GM21576 (cell line): ENCODE data around the gene GPR84.

ENCODE experiments used
- ATAC-seq: cut with Tn5 transposase; IDR thresholded peaks from one replicate; pipeline ENCODE4 v1.9.1; 2021; ENCODE audit warnings: mild to moderate bottlenecking, moderate library complexity; ENCODE audit not compliant: unreplicated experiment

GPR84 gene

DNA sequence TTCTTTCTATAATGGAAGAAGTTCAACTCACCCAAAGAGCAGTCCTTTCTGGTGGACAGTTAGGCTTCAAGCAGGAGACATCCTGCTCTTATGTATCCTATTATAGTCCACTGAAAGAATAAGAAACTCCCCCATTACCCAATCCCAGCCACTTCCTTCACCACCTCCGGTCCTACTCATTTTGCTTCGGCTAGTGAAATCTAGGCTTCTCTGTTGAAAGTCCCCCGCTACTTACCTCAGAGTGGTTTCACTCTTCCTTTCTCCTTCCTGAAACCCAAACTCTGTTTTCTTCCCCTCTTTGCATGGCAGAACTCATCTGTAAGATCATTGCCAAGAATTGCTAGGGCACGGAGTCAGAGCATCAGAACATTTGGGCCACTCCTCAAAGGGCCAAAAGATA is at the start of gene GPR84:
TSS of gene GPR84 (minus strand) at position 74 of the 400 bp plus-strand sequence. CDS start 635 bp downstream, outside the sequence.
- peak; percentile 31 for ATAC-seq

DNA sequence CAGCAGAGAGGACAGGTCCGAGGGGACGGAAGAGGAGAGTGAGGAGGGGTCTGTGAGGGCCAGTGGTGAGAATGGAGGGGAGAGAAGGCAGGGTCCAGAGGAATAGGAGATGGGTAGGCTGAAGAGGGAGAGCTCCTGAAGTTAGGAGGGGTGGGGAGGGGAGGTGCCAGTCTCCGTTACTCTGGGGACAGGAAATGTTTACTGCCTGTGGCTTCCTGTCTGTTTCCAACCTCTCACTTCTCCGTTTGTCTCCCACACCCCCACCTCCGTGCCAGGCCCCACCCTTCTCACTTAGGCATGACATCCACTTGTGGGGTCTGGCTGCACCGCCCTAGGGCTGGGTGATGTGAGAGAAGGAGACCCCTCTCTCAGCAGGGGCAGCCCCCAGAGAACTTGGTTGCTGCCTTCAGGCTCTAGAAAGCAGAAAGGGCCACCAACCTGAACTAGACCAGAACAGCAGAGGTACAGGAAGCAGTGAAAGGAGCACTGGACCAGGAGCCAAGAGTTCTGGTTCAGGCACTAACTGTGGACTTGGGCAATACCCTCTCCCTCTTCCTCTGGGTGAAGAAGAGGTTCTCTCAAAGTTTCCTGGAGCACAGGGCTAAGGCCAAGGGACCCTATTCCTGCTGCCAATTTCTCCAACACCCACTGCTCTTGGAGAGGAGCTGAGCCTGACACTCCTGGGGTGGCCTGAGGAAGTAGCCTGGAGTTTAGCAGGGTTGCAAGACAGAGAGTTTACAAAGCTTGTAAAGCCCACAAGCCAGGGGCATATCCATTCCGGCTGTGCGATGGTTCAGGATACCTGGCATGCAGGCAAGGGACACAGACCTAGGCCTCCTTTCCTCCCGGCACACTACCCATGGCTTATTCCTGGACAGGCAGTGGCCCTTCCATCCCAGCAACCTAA is 49.3 kb upstream of the GPR84 start:
- ATAC-seq: peak; percentile 66

DNA sequence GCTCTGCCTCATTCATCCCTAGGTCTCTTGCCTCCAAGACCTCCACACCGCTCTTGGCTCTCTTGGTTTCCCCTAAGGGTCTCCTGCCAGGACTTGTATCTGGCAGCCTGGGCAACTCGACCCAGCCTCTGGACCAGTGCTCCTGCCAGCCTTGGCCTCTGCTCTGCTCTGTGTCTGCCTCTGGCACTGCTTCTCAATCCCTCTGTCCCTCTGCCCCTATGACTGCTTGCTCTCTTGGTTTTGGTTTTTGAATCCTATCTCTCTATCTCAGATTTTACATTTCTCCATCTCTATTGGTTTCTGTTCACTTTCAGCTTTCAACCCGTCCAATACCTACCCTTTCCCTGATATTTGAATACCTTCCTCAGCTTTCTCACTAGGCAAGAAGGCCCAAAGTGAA is 48.5 kb upstream of the GPR84 start:
- no peak for ATAC-seq

DNA sequence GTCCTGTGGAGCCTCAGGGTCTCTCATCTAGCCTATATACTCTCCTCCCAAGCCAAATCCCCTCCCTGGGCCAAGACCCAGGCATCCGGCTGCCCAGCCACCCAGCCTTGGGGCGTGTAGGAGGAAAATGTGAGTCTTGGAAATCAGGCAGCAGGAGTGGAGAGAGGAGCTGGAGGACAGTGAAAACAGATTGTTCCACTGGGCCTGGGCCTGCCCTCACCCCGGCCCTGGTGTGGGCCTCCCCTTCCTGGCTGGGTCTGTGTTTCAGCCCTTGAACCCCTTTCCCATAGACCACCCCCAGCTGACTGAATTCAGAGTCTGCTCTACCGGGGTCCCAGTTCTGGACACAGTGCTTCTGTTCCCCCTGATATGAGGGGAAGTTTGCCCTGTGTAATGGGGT is 48.1 kb upstream of the GPR84 start:
- no peak for ATAC-seq

DNA sequence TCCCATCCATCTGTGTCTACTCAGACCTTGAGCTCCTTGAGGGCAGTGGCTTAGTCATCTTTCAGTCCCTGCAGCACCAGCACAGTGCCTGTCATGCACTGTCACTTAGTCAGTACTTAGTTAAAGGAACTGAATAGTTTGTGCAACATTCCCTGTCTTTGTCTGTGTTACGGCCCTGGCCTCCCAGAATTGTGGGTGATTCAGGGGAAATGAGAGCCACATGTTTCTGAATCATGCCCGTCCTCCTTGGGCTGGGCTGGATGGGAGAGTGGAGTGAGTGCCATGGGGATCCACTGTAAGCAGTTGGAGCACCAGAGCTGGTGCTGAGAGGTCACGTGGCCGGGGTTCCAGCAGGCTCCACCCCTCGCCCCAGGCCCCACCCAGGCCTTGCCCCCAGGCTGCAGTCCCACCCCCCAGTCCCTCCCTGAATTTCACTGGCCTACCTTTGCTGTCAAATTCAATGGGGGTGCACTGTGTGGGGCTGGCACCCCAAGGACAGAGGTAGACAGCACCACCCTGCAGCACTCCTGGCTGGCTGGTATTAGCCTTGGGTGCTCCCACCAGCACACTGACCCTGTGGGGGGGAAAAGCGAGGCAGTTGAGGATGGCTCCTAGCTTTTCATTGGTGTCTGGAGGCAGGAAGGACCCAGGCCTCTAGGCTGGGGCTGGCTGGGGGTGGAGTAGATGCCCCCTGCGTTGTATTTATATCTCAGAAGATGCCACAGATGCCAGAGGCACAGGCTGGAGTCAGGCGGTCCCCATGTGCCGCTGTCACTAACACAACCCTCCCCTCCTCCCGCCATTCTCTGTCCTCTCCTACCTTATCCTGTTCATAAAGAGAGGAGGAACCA is 47.3 kb upstream of the GPR84 start:
- ATAC-seq: no peak

DNA sequence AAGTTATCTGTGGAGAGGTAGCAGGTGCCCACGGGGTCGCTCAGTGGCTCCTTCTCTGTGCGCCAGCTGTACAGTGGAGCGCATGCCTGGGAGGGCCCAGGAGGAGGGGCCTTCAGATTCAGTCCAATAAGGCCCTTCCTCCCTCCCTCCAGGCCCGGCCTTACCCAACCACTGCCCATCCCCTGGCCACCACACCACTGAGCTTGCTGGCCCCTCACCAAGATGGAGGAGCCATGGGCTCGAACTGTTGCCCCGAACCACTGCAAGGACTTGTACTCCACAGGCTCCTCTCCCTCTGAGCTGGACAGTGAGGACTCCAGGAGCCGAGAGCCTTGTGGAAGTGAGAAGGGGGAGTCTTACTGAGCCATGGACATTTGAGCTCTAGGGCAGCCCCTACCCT is 45.0 kb upstream of the GPR84 start:
- no peak for ATAC-seq

DNA sequence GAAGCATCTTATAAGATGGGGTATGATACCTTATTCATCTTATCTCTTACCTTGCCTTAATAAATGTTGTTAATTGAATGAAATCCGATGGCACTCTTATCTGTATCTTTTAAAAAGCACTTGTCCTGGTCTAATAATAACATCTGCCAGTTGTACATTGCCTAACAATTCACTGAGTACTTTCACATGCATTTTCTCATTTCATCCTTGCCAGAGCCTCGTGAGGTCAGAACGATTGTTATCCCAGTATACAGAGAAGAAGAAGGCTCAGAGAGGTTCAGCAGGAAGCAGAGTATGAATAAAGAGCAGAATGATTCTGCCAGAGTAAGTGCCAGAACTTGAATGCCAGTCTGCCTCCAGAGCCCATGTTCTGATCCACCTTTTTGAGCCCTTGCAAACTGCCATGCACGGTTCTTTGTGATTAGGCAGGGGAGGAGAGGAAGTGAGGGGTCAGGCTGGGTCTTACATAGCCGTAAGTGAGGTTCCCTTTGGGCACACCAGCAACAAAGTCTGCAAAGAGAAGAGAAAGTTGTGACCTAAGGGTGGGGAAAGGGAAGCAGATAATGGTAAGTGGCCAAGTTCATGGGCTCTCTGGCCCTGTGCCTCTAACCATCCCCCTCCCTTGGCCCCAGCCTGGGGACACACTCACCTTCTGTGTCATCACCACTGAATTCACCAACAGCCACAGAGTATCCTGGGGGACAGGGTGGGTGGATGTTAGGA is 43.1 kb upstream of the GPR84 start:
- ATAC-seq: no peak

DNA sequence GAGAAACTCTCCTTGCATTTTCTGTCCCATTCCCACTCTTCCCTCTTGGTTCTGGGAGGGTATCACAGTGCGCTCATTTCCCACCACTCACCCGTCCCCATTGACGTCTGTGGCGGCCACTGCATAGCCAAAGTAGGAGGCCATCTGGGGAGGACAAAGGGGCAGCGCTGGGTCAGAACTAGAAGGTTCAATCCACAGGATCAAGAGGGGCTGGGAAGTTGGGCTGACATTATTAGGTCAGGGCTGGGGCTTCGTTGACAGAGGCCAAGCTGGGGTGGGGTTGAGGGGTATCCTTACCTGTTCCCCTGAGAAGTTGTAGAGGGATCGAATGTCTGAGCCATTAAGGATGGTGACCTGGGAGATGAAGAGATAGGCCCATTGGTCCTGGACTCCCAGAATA is 41.3 kb upstream of the GPR84 start:
- ATAC-seq: no peak

DNA sequence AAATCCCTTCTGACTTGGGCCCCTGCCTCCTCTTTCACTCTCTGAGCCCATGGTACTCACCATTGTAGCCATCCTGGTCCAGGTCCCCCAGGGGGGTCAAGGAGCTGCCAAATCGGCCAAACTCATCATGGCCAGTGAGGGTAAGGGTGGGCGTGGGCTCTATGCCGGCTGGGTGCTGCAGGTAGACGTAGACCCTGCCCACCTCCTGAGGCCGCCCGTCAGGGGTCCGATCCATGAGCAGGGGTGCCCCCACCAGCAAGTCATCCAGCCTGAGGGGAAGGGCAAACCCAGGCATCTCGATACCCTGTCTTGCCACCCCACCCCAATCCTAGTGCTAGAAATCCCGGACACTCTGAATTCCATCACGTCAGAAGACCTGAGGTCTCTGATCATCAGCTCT is 40.8 kb upstream of the GPR84 start:
- ATAC-seq: no peak

DNA sequence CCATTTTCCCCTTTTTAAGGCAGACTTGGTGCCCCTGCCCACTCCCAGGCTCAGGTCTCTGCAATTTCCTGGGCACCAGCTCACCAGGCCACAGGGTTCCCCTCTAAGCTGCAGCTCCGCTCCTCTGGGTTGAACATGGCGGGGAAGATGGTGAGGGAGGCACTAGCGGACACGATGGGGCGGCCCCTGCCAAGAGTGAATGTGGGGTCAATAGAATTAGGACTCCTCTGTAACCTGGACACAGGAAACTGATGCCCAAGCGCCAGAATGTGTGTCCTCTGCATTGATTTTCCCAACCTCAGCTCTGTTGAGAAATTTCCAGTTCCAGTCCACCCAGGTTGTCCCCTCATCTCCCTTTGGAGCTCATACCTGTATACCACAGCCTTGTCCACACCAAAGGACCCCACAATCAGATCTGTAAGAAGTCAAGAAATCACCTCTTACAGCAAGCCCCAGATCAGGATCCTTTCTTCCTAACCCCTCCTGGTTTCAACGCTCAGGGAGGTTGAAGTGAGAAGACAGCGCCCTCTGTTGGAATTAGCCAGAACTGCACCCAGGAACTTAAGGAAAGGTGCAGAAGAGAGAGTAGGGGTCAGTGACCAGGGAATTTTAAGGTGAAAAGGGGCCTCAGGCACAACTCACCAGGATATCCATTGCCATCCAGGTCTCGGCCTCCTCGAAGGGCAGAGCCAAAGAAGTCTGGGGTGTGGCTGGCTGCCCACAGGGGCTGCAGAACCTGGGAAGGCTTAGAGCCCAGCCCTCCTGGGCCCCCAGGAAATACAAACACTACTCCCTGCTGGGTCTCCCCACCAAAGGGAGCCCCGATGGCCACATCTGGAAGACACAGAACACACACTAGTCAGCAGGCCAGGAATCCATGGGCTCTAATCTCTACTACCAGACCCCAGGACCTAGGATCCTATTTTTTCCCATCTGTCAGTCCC is 40.0 kb upstream of the GPR84 start:
- ATAC-seq: no peak

DNA sequence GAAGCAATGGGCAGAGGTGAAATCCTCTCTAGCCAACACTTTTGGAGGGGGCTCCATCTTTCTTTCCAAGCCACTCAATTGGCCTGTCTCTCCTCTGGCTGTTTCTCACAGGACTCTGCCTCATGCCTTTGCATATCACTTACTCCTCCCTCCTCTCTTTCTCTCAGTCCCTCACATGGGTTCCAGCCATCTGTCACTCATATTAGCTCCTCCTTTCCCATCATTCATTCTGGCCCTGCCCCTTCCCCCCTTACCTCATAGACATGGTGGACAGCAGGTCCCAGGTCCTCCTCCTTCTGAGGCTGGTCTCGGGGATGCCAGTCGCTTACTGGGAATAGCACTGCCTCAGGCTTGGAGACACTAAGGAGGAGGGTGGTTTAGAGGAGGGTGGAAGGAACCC is 36.8 kb upstream of the GPR84 start:
- no peak for ATAC-seq

DNA sequence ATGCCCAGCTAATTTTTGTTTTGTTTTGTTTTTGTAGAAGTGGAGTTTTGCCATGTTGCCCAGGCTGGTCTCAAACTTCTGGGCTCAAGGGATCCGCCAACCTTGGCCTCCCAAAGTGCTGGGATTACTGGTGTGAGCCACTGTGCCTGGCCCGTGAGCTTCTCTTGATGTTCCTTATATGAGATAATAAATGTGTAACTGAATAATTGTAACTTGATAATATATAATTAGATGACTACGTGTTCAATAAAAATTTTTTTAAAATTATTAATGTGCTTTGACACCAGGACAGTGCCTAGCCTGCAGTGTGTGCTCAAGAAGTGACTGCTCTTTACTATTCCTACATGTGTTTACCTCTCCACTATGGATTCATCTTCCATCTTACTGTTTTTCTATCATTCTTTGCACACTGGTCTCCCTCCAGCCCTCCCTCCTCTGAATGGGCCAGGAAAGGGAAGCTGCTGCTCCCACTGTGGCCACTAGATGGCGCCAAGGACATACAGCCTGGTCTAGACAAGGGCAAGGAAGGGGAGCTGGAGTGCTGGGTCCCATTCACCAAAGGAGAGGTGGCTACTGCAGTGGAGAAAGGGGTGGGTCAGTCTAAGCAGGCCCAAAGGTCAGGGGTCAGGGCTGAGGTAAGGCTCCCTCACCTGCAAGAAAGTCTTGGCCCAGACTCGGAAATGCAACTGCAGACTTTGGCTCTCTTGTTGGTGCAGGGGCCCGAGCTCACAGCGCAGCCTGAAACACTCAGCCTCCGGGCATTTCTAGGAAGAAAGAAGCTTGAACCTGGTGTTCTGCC is 34.9 kb upstream of the GPR84 start:
- ATAC-seq: peak; percentile 66

DNA sequence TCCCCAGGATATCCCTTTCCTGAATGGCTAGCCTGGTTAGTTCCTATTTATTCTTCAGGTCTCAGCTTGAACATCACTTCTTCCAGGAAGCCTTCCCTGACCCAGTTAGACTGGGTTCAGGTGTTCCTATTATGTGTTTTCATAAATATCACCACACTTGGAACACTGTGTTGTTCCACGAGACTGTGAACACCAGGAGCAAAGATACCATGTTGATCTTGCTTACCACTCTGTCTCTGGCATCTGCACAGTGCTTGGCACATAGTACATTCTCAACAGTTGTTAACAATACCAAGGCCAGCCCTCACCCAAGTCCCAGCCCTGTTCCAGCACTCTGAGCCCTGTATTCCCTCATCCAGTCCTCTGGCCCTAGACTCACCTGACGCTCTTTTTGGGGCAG is 33.9 kb upstream of the GPR84 start:
- ATAC-seq: no peak

DNA sequence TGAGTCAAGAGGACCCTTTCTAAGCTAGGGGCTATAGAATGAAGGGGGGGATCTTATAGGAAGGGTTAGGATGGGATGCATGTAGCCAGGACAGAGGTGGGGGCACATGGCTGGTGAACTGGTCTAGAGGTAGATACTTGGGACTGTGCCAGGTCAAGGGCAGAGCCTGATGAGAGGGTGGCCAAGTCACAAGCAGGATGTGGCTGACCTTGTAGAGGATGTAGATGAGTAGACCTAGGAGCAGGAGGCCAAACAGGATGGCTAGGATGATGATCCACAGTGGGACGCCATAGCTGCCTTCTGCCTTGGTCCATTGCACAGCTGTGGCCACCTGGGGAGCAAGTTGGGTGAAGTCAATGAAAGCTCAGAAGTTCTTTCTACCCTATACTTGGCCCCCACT is 32.9 kb upstream of the GPR84 start:
- no peak for ATAC-seq

DNA sequence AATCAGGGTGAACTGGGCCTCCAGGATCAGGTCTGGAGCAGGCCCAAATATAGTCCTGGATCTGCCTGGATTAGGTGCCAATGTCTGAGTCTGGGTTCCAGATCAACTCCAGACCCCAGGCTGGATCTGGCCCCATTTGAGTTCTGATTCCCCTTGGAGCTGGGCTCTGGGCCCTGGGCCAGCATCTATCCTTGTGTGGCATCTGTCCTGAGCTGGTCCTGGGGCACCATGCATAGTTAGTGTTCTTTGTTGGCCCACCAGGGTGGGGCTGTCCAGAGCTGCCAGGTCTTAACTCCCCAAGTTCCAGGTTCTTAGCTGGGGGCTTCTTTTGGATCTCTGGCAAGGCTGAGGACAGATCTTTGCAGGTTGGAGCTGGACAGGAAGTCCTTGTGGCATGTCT is 31.3 kb upstream of the GPR84 start:
- no peak for ATAC-seq

DNA sequence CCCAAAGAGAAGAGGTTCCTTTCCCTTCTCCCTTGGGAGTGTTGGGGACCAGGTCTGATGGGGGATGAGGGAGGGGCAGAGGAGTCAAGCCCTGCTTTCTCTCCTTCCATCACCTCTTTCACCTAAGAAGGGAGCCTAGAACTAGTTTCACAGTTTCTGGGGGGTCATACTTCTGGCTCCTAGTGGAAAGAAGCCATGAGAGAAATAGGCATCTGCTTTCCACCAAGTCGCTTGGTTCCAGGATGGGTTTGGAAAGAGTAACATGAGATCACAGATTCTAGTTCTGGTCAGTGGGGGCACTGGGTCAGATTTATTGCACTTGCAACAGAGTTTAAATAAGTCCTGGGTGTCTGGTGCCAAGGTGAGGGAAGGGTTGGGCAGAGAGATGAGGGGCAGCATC is 30.7 kb upstream of the GPR84 start:
- ATAC-seq: no peak

DNA sequence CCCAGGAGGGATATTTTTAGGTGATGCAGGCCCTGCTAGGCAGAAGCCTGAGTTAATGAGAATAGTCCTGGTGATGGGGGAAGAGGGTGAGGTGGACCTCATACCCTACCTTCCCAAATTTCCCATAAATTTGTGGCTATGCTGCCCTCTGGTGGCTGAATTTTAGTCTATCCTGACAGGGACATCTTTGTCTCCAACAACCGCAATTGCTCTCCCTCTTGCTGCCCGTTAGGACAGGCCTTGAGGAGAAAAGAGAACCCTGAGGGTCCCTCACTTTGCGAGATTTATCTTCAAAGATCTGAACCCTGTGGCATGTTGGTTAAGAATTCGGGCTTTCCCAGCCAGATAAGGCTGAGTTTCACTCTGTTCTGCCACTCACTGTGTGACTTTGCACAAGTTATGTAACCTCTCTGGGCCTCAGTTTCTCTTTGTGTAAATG is 30.0 kb upstream of the GPR84 start:
- ATAC-seq: no peak

DNA sequence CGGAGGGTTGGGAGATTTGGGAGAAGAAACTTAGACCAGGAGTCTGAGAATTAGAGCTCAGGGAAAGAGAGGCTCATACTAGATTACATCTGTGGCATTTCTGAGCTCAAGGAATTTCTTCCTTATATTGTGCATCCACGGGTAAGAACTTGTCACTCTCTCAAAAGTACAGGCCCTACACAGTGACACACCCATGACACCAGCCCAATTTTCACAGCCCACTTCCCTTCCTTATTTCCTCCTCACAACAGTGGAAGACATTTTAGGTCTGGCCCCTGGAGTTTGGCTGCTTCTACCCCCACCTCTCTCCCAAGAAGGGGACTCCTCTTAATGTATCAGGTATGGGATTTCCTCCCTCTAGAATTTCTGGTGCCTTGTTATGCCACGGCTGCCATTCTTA is 29.5 kb upstream of the GPR84 start:
- ATAC-seq: no peak

DNA sequence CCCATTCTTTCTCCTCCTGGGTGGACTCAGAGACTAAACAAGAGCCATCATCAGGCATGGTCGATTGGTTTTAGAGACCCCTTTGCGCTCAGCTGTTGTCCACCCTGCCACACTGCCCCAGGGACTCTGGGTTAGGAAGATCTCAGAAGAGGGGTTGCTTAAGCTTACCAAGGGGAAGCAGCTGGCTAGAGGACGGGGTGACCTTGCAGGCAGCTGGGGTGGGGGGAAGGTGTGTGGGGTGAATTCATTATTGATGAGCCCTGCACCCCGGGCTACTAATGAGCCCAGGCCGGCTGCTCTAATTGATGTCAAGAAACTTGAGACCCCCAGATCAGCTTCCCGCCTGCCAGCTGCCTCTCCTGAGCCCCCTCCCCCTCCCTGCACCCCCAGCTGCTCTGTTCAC is 28.9 kb upstream of the GPR84 start:
- ATAC-seq: no peak
